ENCODE results near the gene RAB11FIP4. TPM values are rescaled to one million over a fixed set of nuclear protein-coding genes. Genes with fewer than 3 reads are reported as not detected.
A peak's percentile ranks its signal among the peaks of the same experiment; 100 is the strongest.

Gene RAB11FIP4
- total RNA-seq, 4 donors from 2014 or later: 0.47 to 14.1 (median 1.9) TPM

- peaks cover 0 to 40% of the 10 kb centered on the region in 2 donors for H3K36me3 ChIP-seq
- WGBS, 2 donors (ENCODE audit: low coverage in 1 of 2): 80 to 90% methylated on average over 6 to 10 of the region's 10 CpGs
- no peaks in the 10 kb centered on the region for H3K27me3 ChIP-seq
- no peak overlapping the region for H3K27ac ChIP-seq
- H3K4me3 ChIP-seq: no peak overlapping the region
- no peak for TF ChIP-seq POLR2A (IDR thresholded peaks at IDR 0.05)
- peak; percentile 10 to 49 (median 40) for TF ChIP-seq CTCF (IDR thresholded peaks at IDR 0.05)
- no peak for TF ChIP-seq POLR2AphosphoS5 (IDR thresholded peaks at IDR 0.05)
- TF ChIP-seq EP300 (IDR thresholded peaks at IDR 0.05): no peak
- peak; percentile 19 for ATAC-seq
- H3K4me1 ChIP-seq: no peaks in the 10 kb centered on the region
- H3K9me3 ChIP-seq: no peaks in the 10 kb centered on the region
These were observed 18.1 kb upstream of the RAB11FIP4 start for GRCh38 chr17:31373150-31374093.

DNA sequence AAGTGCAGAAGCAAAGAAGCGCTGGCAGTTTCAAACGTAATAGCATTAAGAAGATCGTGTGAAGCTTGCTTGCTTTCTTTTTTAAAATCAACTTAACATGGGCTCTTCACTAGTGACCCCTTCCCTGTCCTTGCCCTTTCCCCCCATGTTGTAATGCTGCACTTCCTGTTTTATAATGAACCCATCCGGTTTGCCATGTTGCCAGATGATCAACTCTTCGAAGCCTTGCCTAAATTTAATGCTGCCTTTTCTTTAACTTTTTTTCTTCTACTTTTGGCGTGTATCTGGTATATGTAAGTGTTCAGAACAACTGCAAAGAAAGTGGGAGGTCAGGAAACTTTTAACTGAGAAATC, 17.4 kb upstream of the RAB11FIP4 start:
- WGBS, 2 donors (ENCODE audit: low coverage in 1 of 2): 69 to 78% methylated on average over 5 to 6 of the region's 6 CpGs
- no peaks in the 10 kb centered on the region for H3K9me3 ChIP-seq
- H3K36me3 ChIP-seq: peaks cover 0 to 40% of the 10 kb centered on the region in 2 donors
- no peaks in the 10 kb centered on the region for H3K27me3 ChIP-seq
- no peak for ATAC-seq
- TF ChIP-seq POLR2A (IDR thresholded peaks at IDR 0.05) (no peak), POLR2AphosphoS5 (IDR thresholded peaks at IDR 0.05) (no peak), CTCF (IDR thresholded peaks at IDR 0.05) (no peak), EP300 (IDR thresholded peaks at IDR 0.05) (no peak)
- no peaks in the 10 kb centered on the region for H3K4me1 ChIP-seq
- no peak overlapping the region for H3K4me3 ChIP-seq
- H3K27ac ChIP-seq: no peak overlapping the region

DNA sequence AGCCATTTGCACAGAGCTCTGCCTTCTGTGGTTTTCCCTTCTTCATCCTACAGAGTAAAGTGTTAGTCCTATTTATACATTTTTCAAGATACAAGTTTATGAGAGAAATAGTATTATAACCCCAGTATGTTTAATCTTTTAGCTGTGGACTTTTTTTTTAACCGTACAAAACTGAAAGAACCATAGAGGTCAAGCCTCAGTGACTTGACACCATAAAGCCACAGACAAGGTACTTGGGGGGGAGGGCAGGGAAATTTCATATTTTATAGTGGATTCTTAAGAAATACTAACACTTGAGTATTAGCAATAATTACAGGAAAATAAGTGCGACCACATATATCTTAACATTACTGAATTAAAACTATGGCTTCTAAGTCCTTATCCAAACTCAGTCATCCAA, 17.0 kb upstream of the RAB11FIP4 start:
- 90% methylated on average over 2 of the region's 2 CpGs for WGBS, 2 donors (ENCODE audit: low coverage in 1 of 2)
- H3K27ac ChIP-seq: no peak overlapping the region
- H3K4me3 ChIP-seq: no peak overlapping the region
- no peak for TF ChIP-seq CTCF (IDR thresholded peaks at IDR 0.05)
- TF ChIP-seq EP300 (IDR thresholded peaks at IDR 0.05): no peak
- TF ChIP-seq POLR2A (IDR thresholded peaks at IDR 0.05): no peak
- no peak for TF ChIP-seq POLR2AphosphoS5 (IDR thresholded peaks at IDR 0.05)
- no peak for ATAC-seq
- H3K27me3 ChIP-seq: no peaks in the 10 kb centered on the region
- H3K9me3 ChIP-seq: no peaks in the 10 kb centered on the region
- H3K36me3 ChIP-seq: peaks cover 0 to 37% of the 10 kb centered on the region in 2 donors
- no peaks in the 10 kb centered on the region for H3K4me1 ChIP-seq

GRCh38 chr17:31378638-31379037, 12.8 kb upstream of the RAB11FIP4 start:
- Histone ChIP-seq H3K4me1 (no peaks in the 10 kb centered on the region), H3K9me3 (no peaks in the 10 kb centered on the region), H3K27me3 (no peaks in the 10 kb centered on the region), H3K4me3 (no peak overlapping the region), H3K27ac (no peak overlapping the region), H3K36me3 (peaks cover 0 to 39% of the 10 kb centered on the region in 2 donors)
- no peak for TF ChIP-seq POLR2A (IDR thresholded peaks at IDR 0.05)
- no peak for TF ChIP-seq POLR2AphosphoS5 (IDR thresholded peaks at IDR 0.05)
- TF ChIP-seq EP300 (IDR thresholded peaks at IDR 0.05): no peak
- TF ChIP-seq CTCF (IDR thresholded peaks at IDR 0.05): no peak
- ATAC-seq: no peak

All from gastroesophageal sphincter (tissue), 4 donors.